ENCODE results near the gene GPSM3. TPM values are rescaled to one million over a fixed set of nuclear protein-coding genes. Genes with fewer than 3 reads are reported as not detected.

The GPSM3 gene
- total and polyA plus RNA-seq, 2 donors (not counting 1 experiment from before 2014, with no cell fraction given), result 194 to 299 TPM

DNA sequence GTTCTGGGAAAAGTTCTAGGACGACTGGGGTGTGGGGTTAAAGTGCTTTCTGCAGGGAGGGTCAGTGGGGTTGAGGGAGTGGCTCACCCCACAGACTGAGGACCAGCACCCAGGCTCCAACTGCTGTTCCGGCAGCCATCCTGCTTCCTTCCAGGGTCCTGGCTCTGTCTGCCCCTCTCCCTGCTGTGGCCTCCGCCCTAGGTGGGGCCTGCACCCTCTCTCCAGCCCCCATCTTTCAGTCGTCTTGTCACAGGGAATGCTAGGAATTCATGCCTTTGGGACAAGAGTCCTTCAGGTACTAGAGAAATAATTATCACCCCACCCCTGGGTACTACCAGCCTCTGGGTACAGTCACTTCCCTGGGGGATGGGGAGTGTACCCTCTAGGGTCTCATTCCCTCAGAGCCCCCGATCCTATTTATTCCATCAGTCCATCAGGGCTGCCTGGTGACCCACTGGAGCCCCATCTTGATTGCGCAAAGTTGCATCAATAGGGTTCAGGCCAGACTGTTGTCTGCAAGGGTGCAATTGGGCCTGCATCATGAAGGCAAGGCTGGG is 8.3 kb downstream of the GPSM3 start, which contains the start of gene AGER:
TSS of gene AGER (minus strand) at position 170 of the 557 bp plus-strand sequence. CDS start at position 139, 31 bp downstream.
- CTCF ChIA-PET, result no interaction called here
- Mint-ChIP-seq H3K9me3 (ENCODE audit: insufficient read depth) (no peaks in the 10 kb centered on the region), H3K27me3 (no peaks in the 10 kb centered on the region), H3K27ac (peak within 1 kb of the TSS; percentile 50), H3K4me1 (peaks cover 51% of the 10 kb centered on the region), H3K4me3 (no peak within 1 kb of the TSS)
- peaks cover 27 to 32% of the 10 kb centered on the region in 2 donors for H3K4me1 ChIP-seq (ENCODE audit: control insufficient read depth in 2 of 2, insufficient read depth in 2 of 2, low read length in 2 of 2)
- H4K20me1 ChIP-seq (ENCODE audit: control insufficient read depth, insufficient read depth, low read length, poor library complexity, severe bottlenecking), result no peaks in the 10 kb centered on the region
- intact Hi-C loops (cut with micrococcal nuclease), result no loop called here
- no peaks in the 10 kb centered on the region for H3K27me3 ChIP-seq (replicated peaks in 1 of 4; ENCODE audit: control extremely low read depth in 1 of 4, control insufficient read depth in 3 of 4, insufficient read depth in 4 of 4, low read length in 3 of 4)
- POLR2A ChIA-PET, result no interaction called here
- H3K9ac ChIP-seq (ENCODE audit: low read length), result no peak within 1 kb of the TSS
- H3K9me3 ChIP-seq (ENCODE audit: control extremely low read depth in 1 of 3, control insufficient read depth in 2 of 3, insufficient read depth in 1 of 3, low read length in 2 of 3), result no peaks in the 10 kb centered on the region
- H3K4me3 ChIP-seq (ENCODE audit: control extremely low read depth in 1 of 5, extremely low read depth in 1 of 5, insufficient read depth in 1 of 5, low read depth in 2 of 5, low read length in 4 of 5), result no peak within 1 kb of the TSS
- no peak for ATAC-seq (ENCODE audit: low read depth)
- DNase-seq, result peak; percentile 4
- peaks cover 0 to 64% of the 10 kb centered on the region in 2 experiments for H3K36me3 ChIP-seq (replicated peaks in 1 of 2; ENCODE audit: control extremely low read depth in 1 of 2, control insufficient read depth in 1 of 2, extremely low read depth in 1 of 2, insufficient read depth in 2 of 2, low read length in 1 of 2)
- TF ChIP-seq, protein P1, sequence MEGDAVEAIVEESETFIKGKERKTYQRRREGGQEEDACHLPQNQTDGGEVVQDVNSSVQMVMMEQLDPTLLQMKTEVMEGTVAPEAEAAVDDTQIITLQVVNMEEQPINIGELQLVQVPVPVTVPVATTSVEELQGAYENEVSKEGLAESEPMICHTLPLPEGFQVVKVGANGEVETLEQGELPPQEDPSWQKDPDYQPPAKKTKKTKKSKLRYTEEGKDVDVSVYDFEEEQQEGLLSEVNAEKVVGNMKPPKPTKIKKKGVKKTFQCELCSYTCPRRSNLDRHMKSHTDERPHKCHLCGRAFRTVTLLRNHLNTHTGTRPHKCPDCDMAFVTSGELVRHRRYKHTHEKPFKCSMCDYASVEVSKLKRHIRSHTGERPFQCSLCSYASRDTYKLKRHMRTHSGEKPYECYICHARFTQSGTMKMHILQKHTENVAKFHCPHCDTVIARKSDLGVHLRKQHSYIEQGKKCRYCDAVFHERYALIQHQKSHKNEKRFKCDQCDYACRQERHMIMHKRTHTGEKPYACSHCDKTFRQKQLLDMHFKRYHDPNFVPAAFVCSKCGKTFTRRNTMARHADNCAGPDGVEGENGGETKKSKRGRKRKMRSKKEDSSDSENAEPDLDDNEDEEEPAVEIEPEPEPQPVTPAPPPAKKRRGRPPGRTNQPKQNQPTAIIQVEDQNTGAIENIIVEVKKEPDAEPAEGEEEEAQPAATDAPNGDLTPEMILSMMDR (IDR thresholded peaks at IDR 0.05), result no peak
- no peak for TF ChIP-seq EZH2 (IDR thresholded peaks at IDR 0.05; ENCODE audit: borderline replicate concordance, insufficient read depth, low read depth, low read length, poor library complexity, severe bottlenecking)
- 86% methylated on average over 4 of the region's 6 CpGs for WGBS (ENCODE audit: insufficient coverage)
- no peak within 1 kb of the TSS for H3K4me2 ChIP-seq (replicated peaks; ENCODE audit: low read depth, low read length, poor library complexity, severe bottlenecking)
- H3K27ac ChIP-seq (ENCODE audit: low read length in 2 of 2), result no peak within 1 kb of the TSS
- no peak within 1 kb of the TSS for H2AFZ ChIP-seq (ENCODE audit: insufficient read depth, low read depth, low read length, poor library complexity, severe bottlenecking)
- peaks cover 39% of the 10 kb centered on the region for H3K79me2 ChIP-seq (ENCODE audit: control insufficient read depth, insufficient read depth, low read length)

DNA sequence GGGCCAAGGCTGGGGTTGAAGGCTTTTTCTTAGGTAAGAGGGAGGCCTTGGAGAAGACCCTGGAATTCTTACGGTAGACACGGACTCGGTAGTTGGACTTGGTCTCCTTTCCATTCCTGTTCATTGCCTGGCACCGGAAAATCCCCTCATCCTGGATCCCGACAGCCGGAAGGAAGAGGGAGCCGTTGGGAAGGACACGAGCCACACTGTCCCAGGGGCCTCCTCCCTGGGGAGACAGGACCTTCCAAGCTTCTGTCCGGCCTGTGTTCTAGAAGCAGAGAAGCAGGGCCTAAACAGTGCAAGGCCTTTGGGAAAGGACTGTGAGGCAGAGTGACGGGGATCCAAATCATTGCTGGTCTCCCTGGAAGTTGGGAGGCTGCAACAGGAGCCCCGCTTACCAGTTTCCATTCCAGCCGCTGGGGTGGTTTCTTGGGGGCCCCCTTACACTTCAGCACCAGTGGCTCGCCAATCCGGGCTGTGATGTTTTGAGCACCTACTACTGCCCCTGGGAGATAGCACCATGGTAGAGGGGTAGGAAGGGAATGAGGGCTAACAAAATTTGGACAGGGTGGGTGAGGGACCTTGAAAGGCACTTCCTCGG is 8.9 kb downstream of the GPSM3 start:
- Histone ChIP-seq H2AFZ (ENCODE audit: insufficient read depth, low read depth, low read length, poor library complexity, severe bottlenecking) (no peak overlapping the region), H3K4me2 (replicated peaks; ENCODE audit: low read depth, low read length, poor library complexity, severe bottlenecking) (no peak overlapping the region), H3K27ac (ENCODE audit: low read length in 2 of 2) (no peak overlapping the region), H3K9me3 (ENCODE audit: control extremely low read depth in 1 of 3, control insufficient read depth in 2 of 3, insufficient read depth in 1 of 3, low read length in 2 of 3) (no peaks in the 10 kb centered on the region), H4K20me1 (ENCODE audit: control insufficient read depth, insufficient read depth, low read length, poor library complexity, severe bottlenecking) (no peaks in the 10 kb centered on the region), H3K4me3 (ENCODE audit: control extremely low read depth in 1 of 5, extremely low read depth in 1 of 5, insufficient read depth in 1 of 5, low read depth in 2 of 5, low read length in 4 of 5) (no peak overlapping the region), H3K4me1 (ENCODE audit: control insufficient read depth in 2 of 2, insufficient read depth in 2 of 2, low read length in 2 of 2) (peaks cover 27 to 32% of the 10 kb centered on the region in 2 donors), H3K9ac (ENCODE audit: low read length) (no peak overlapping the region), H3K36me3 (replicated peaks in 1 of 2; ENCODE audit: control extremely low read depth in 1 of 2, control insufficient read depth in 1 of 2, extremely low read depth in 1 of 2, insufficient read depth in 2 of 2, low read length in 1 of 2) (peaks cover 0 to 64% of the 10 kb centered on the region in 2 experiments), H3K27me3 (replicated peaks in 1 of 4; ENCODE audit: control extremely low read depth in 1 of 4, control insufficient read depth in 3 of 4, insufficient read depth in 4 of 4, low read length in 3 of 4) (no peaks in the 10 kb centered on the region), H3K79me2 (ENCODE audit: control insufficient read depth, insufficient read depth, low read length) (peaks cover 39% of the 10 kb centered on the region)
- ATAC-seq (ENCODE audit: low read depth), result no peak
- DNase-seq, result peak; percentile 12
- CTCF ChIA-PET, result no interaction called here
- H3K9me3 Mint-ChIP-seq (ENCODE audit: insufficient read depth), result no peaks in the 10 kb centered on the region
- no peak overlapping the region for H3K4me3 Mint-ChIP-seq
- whole genome bisulfite sequencing (ENCODE audit: insufficient coverage), result 95% methylated on average over 15 of the region's 15 CpGs
- intact Hi-C loops (cut with micrococcal nuclease), result no loop called here
- H3K27ac Mint-ChIP-seq, result no peak overlapping the region
- no peaks in the 10 kb centered on the region for H3K27me3 Mint-ChIP-seq
- TF ChIP-seq EZH2 (IDR thresholded peaks at IDR 0.05; ENCODE audit: borderline replicate concordance, insufficient read depth, low read depth, low read length, poor library complexity, severe bottlenecking), result no peak
- TF ChIP-seq, protein P1 (IDR thresholded peaks at IDR 0.05), result no peak
- H3K4me1 Mint-ChIP-seq, result peaks cover 51% of the 10 kb centered on the region
- POLR2A ChIA-PET, result no interaction called here

Measured in B cell (primary cell).